Lower leg skin (tissue), 4 donors: Measurements from ENCODE around the gene GPN3. TPM values are rescaled to one million over a fixed set of nuclear protein-coding genes. Genes with fewer than 3 reads are reported as not detected.
"Not testable (repeated sequence)": the region's sequence is repeated elsewhere in the genome, so short reads cannot be mapped to it uniquely, and the experiment has no call there.

Source experiments
- DNase-seq, 2 donors: peaks; one replicate each; pipeline ENCODE4 v3.0.0-alpha.2; 2019; ENCODE audit warnings: low spot score in 2 of 2
- H3K4me3 ChIP-seq: fragments of 200-600 bp; sonication (generic); 2 replicates; pipeline ENCODE4 v1.5.1; 2017; ENCODE audit warnings: mild to moderate bottlenecking, low read depth; ENCODE audit not compliant: poor library complexity, severe bottlenecking
- POLR2A ChIP-seq, 2 donors: fragments of 450-650 bp; IDR thresholded peaks; one replicate each; pipeline ENCODE4 v1.6.1; 2016 to 2017; ENCODE audit warnings: antibody characterized with exemption in 2 of 2, mild to moderate bottlenecking in 1 of 2, moderate library complexity in 1 of 2
- WGBS, 2 donors: methylation state at CpG; one replicate each; pipeline ENCODE4 v1.1.5; 2018; 5-methylcytosine and 5-hydroxymethylcytosine counted together
- intact Hi-C: fragments of 100-400 bp; cut with DNase I; formaldehyde crosslinking; loops from one replicate; pipeline ENCODE4 v1.15.0; 2023; ENCODE audit warnings: low total_unique reads
- total RNA-seq, 4 donors: library from RNA; depleted of rRNA; stranded (reverse); fragments of >200 nt; gene quantifications; one replicate each; pipeline ENCODE4 v1.1.0, GENCODE V29; 2016
- TF ChIP-seq, protein P1 (sequence below), 3 donors: fragments of 450-650 bp; IDR thresholded peaks; one replicate each; pipeline ENCODE4 v1.5.1; 2016; ENCODE audit warnings: antibody characterized with exemption in 3 of 3, mild to moderate bottlenecking in 3 of 3, moderate library complexity in 2 of 3

GPN3 gene
- total RNA-seq, 4 donors from 2014 or later = 12.2 to 16.2 (median 14.5) TPM

DNA sequence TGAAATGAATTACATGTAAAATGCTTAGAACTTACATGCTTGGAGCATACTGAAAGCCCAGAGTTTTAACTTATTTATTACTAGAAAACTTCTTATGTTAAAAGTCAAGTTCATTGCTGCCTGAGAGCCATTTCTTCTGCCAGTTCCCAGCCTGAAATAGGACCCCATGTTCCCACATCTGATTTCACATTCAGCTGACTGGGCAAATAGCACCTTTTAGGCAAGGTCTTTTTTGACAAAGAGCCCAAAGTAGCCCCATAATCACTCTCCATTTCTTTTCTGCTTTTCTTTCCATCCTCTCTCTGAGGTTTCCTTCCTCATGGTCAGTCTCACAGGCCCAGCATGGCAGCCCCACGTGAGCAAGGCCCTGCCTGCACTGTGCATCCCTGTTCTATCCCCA, 16.8 kb downstream of the GPN3 start:
- intact Hi-C loops = no loop called here
- no peak overlapping the region for H3K4me3 ChIP-seq
- TF ChIP-seq, protein P1, sequence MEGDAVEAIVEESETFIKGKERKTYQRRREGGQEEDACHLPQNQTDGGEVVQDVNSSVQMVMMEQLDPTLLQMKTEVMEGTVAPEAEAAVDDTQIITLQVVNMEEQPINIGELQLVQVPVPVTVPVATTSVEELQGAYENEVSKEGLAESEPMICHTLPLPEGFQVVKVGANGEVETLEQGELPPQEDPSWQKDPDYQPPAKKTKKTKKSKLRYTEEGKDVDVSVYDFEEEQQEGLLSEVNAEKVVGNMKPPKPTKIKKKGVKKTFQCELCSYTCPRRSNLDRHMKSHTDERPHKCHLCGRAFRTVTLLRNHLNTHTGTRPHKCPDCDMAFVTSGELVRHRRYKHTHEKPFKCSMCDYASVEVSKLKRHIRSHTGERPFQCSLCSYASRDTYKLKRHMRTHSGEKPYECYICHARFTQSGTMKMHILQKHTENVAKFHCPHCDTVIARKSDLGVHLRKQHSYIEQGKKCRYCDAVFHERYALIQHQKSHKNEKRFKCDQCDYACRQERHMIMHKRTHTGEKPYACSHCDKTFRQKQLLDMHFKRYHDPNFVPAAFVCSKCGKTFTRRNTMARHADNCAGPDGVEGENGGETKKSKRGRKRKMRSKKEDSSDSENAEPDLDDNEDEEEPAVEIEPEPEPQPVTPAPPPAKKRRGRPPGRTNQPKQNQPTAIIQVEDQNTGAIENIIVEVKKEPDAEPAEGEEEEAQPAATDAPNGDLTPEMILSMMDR (IDR thresholded peaks at IDR 0.05) = no peak
- TF ChIP-seq POLR2A (IDR thresholded peaks at IDR 0.05) = no peak
- peak in 1 of 2 donors; percentile 37 for DNase-seq
- 79 to 80% methylated on average over 1 of the region's 1 CpG for WGBS, 2 donors

DNA sequence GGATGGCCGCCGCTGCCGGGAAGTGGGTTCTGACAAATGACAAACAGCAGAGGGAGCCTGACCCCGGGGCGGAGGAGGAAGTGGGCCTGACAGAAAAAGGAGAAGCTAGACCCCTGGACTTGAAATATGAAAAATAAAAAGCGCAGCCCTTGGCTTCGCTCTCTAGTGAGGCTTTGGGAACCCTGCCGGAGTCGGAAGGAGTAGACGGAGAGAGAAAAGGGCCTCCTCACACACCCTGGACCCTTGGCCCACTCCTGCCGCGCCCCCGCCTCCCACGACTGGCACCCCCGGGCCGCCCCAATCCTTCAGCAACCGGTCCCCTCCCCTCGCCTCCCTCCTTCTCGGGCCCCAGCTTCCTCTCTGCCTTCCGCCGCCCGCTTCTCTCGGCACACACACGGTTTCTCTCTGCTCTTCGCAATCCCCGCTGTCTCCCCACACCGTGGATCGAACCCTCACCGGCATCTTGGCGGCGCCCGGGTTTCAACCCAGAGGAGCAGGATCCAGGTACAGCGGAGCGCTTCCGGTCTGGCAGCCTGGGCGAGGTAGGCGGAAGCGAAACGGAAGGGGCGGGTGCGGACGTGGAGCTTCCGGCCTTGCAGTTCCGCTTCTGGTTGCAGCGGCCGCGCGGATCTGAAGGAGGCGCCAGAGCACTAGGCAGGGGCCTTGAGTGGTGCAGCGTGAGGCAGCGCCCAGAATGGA, 18.1 kb downstream of the GPN3 start, which contains the start of gene ARPC3:
TSS of gene ARPC3 (minus strand) at position 539 of the 699 bp plus-strand sequence. CDS start at position 462, 77 bp downstream.
- TF ChIP-seq, protein P1 (IDR thresholded peaks at IDR 0.05) = peak in 1 of 3 donors; percentile 73
- TF ChIP-seq POLR2A (IDR thresholded peaks at IDR 0.05) = peak in 1 of 2 donors; percentile 10
- 1% methylated on average over 51 of the region's 51 CpGs for WGBS, 2 donors

DNA sequence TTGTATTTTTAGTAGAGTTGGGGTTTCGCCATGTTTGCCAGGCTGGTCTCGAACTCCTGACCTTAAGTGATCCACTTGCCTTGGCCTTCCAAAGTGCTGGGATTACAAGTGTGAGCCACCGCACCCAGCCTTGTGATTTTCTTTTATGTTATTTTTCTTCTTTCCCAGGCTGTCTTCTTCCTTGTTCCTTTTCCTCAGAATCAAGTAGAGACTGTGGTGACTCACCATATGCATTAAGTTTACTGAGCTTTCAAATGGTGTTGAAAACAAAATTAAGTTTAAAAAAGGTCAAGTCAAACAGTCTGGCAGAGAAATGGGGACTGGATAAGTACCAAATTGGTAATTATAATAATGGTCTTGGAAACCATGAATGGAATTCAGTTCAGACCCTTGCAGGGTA, 23.6 kb downstream of the GPN3 start:
- WGBS, 2 donors = 95 to 97% methylated on average over 3 of the region's 3 CpGs
- H3K4me3 ChIP-seq = no peak overlapping the region
- intact Hi-C loops = no loop called here
- peak in 1 of 2 donors; percentile 28 for DNase-seq
- TF ChIP-seq, protein P1 (IDR thresholded peaks at IDR 0.05) = no peak
- TF ChIP-seq POLR2A (IDR thresholded peaks at IDR 0.05) = no peak

More for the DNA sequence above, 18.1 kb downstream of the GPN3 start, which contains the start of gene ARPC3:
- intact Hi-C loops = no loop called here
- peak within 1 kb of the TSS; percentile 83 for H3K4me3 ChIP-seq
- peak; percentile 94 to 99 for DNase-seq

DNA sequence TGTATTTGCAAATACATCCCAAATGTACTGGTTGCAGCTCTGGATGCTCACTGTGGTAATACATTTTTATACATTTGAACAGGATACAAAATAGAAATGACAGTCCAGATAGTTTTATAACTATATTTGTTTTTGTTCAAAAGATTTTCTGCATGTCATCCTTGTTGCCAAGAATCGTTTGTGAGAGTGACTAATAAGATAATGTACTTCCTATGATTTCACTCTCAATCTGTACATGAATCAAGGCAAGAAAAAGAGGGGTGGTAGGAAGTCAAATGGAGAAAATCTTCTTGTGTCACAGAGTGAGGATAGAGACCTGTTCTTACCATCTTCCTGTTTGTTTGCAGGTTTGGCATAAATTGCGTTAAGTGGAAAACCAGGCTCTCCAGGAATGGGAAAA, 31.8 kb downstream of the GPN3 start:
- intact Hi-C loops = no loop called here
- no peak for DNase-seq
- 54 to 59% methylated on average over 2 of the region's 2 CpGs for WGBS, 2 donors

DNA sequence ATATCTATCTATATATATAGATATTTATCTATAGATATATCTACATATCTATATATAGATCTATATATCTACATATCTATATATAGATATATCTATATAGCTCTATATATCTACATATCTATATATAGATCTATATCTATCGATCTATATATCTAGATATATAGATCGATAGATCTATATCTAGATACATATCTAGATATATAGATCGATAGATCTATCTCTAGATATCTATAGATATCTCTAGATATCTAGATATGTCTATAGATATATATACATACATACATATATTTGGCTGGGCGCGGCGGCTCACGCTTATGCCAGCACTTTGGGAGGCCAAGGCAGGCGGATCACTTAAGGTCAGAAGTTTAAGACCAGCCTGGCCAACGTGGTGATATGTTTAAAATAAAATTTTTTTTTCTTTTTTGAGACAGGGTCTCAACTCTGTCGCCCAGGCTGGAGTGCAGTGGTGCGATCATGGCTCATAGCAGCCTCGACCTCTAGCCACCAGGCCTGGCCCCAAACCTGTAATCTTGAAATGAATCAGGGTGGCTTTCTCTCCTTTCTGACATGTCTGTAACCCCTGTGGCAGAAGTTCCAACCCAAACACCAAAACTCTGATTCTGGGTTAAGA, 36.0 kb downstream of the GPN3 start:
- WGBS, 2 donors = 83 to 87% methylated on average over 12 of the region's 12 CpGs
- no peak overlapping the region for H3K4me3 ChIP-seq
- DNase-seq = no peak
- TF ChIP-seq, protein P1 (IDR thresholded peaks at IDR 0.05) = no peak
- no peak for TF ChIP-seq POLR2A (IDR thresholded peaks at IDR 0.05)
- intact Hi-C loops = no loop called here

More for the DNA sequence above, 31.8 kb downstream of the GPN3 start:
- H3K4me3 ChIP-seq = no peak overlapping the region
- TF ChIP-seq, protein P1 (IDR thresholded peaks at IDR 0.05) = no peak
- TF ChIP-seq POLR2A (IDR thresholded peaks at IDR 0.05) = no peak

DNA sequence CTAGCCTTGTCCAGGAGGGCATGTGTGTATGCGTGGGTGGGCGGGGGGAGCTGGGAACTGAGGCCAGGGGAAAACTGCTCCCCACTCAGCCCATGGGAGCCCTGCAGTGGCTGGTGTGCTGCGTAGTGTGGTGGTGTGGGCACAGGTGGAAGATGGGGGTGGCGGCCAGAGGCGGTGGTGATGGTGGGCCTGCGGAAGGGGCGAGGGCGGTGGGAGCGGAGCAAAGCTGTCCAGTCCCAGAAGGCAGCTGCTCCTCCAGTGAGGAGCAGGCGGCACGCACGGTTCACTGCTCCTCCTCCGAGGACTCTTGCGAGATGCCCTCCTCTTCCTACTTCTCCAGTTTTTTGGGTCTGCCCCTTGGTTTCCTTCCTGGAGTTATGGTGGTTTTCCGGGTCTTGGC, 38.4 kb downstream of the GPN3 start:
- intact Hi-C loops = loop anchor here (10.0 kb wide), 1 partner anchor 325 kb away; no protein-coding TSS in a partner anchor
- WGBS, 2 donors = 90 to 95% methylated on average over 15 of the region's 15 CpGs
- DNase-seq, H3K4me3 ChIP-seq: not testable (repeated sequence)
